Erythroblast (primary cell): ENCODE results near the gene C5orf24.

ENCODE experiments used
- GATA1 ChIP-seq: IDR thresholded peaks from 2 replicates; pipeline ENCODE4 v1.6.1; 2011; ENCODE audit warnings: low read depth, mild to moderate bottlenecking, control low read depth, low read length, moderate library complexity
- POLR2A ChIP-seq: IDR thresholded peaks from 2 replicates; pipeline ENCODE4 v1.6.1; 2011; ENCODE audit warnings: mild to moderate bottlenecking, low read length

- TF ChIP-seq POLR2A (no peak), GATA1 (no peak)
Observed at GRCh38 chr5:134821841-134822240, 23.9 kb upstream of the C5orf24 start.
